ENCODE data around the gene NUBP2. TPM values are rescaled to one million over a fixed set of nuclear protein-coding genes. Genes with fewer than 3 reads are reported as not detected.

NUBP2 gene
- total RNA-seq, 1 experiment from 2014 or later = 35.9 TPM

- H4K20me1 ChIP-seq (ENCODE audit: insufficient read depth, low read depth, low read length) = no peaks in the 10 kb centered on the region
- H3K4me1 ChIP-seq (ENCODE audit: low read length) = no peaks in the 10 kb centered on the region
- H3K27ac ChIP-seq (ENCODE audit: low read length) = no peak overlapping the region
- no peaks in the 10 kb centered on the region; the same call in 1 of the 2 replicates for H3K9me3 ChIP-seq (ENCODE audit: low read length)
- no peaks in the 10 kb centered on the region for H3K36me3 ChIP-seq (ENCODE audit: insufficient read depth, low read length)
- H3K9ac ChIP-seq (ENCODE audit: low read length) = no peak overlapping the region
- H2AFZ ChIP-seq (ENCODE audit: low read length) = no peak overlapping the region
- DNase-seq = no peak
- H3K27me3 ChIP-seq (ENCODE audit: low read length) = no peaks in the 10 kb centered on the region
- no peak overlapping the region for H3K4me2 ChIP-seq (ENCODE audit: low read depth, low read length, poor library complexity, severe bottlenecking)
- no peaks in the 10 kb centered on the region for H3K79me2 ChIP-seq (ENCODE audit: low read length)
- H3K9me2 ChIP-seq (replicated peaks; ENCODE audit: insufficient read depth, low read length) = no peaks in the 10 kb centered on the region
- no peak overlapping the region for H3K4me3 ChIP-seq (ENCODE audit: low read length)
These were observed 38.4 kb upstream of the NUBP2 start for GRCh38 chr16:1744338-1744840.

- no peak overlapping the region for H2AFZ ChIP-seq (ENCODE audit: low read length)
- no peaks in the 10 kb centered on the region for H3K79me2 ChIP-seq (ENCODE audit: low read length)
- no peak overlapping the region for H3K27ac ChIP-seq (ENCODE audit: low read length)
- H3K9me2 ChIP-seq (replicated peaks; ENCODE audit: insufficient read depth, low read length) = no peaks in the 10 kb centered on the region
- no peak overlapping the region for H3K9ac ChIP-seq (ENCODE audit: low read length)
- no peak for DNase-seq
- H3K4me2 ChIP-seq (ENCODE audit: low read depth, low read length, poor library complexity, severe bottlenecking) = no peak overlapping the region
- no peaks in the 10 kb centered on the region for H4K20me1 ChIP-seq (ENCODE audit: insufficient read depth, low read depth, low read length)
- H3K27me3 ChIP-seq (ENCODE audit: low read length) = no peaks in the 10 kb centered on the region
- no peaks in the 10 kb centered on the region for H3K4me1 ChIP-seq (ENCODE audit: low read length)
- no peaks in the 10 kb centered on the region for H3K9me3 ChIP-seq (ENCODE audit: low read length)
- H3K4me3 ChIP-seq (ENCODE audit: low read length) = no peak overlapping the region
- H3K36me3 ChIP-seq (ENCODE audit: insufficient read depth, low read length) = no peaks in the 10 kb centered on the region
These were observed 37.4 kb upstream of the NUBP2 start for GRCh38 chr16:1745181-1745899.

- Histone ChIP-seq H3K36me3 (ENCODE audit: insufficient read depth, low read length) (no peaks in the 10 kb centered on the region), H3K79me2 (ENCODE audit: low read length) (no peaks in the 10 kb centered on the region), H3K9me3 (ENCODE audit: low read length) (no peaks in the 10 kb centered on the region), H3K4me3 (ENCODE audit: low read length) (no peak overlapping the region), H4K20me1 (ENCODE audit: insufficient read depth, low read depth, low read length) (no peaks in the 10 kb centered on the region), H2AFZ (ENCODE audit: low read length) (no peak overlapping the region), H3K9ac (ENCODE audit: low read length) (no peak overlapping the region), H3K27me3 (ENCODE audit: low read length) (no peaks in the 10 kb centered on the region), H3K4me1 (ENCODE audit: low read length) (no peaks in the 10 kb centered on the region), H3K9me2 (replicated peaks; ENCODE audit: insufficient read depth, low read length) (no peaks in the 10 kb centered on the region), H3K4me2 (ENCODE audit: low read depth, low read length, poor library complexity, severe bottlenecking) (no peak overlapping the region), H3K27ac (ENCODE audit: low read length) (no peak overlapping the region)
- no peak for DNase-seq
These were observed 36.7 kb upstream of the NUBP2 start for GRCh38 chr16:1745900-1746692.

GRCh38 chr16:1746693-1747195 lies 36.0 kb upstream of the NUBP2 start:
- no peaks in the 10 kb centered on the region for H3K4me1 ChIP-seq (ENCODE audit: low read length)
- no peak overlapping the region for H3K27ac ChIP-seq (ENCODE audit: low read length)
- H3K27me3 ChIP-seq (ENCODE audit: low read length) = no peaks in the 10 kb centered on the region
- H2AFZ ChIP-seq (ENCODE audit: low read length) = no peak overlapping the region
- no peak overlapping the region for H3K9ac ChIP-seq (ENCODE audit: low read length)
- H4K20me1 ChIP-seq (ENCODE audit: insufficient read depth, low read depth, low read length) = no peaks in the 10 kb centered on the region
- DNase-seq = no peak
- no peaks in the 10 kb centered on the region for H3K9me3 ChIP-seq (ENCODE audit: low read length)
- no peak overlapping the region for H3K4me3 ChIP-seq (ENCODE audit: low read length)
- no peaks in the 10 kb centered on the region for H3K36me3 ChIP-seq (ENCODE audit: insufficient read depth, low read length)
- no peaks in the 10 kb centered on the region for H3K79me2 ChIP-seq (ENCODE audit: low read length)
- no peak overlapping the region for H3K4me2 ChIP-seq (ENCODE audit: low read depth, low read length, poor library complexity, severe bottlenecking)
- H3K9me2 ChIP-seq (replicated peaks; ENCODE audit: insufficient read depth, low read length) = no peaks in the 10 kb centered on the region

GRCh38 chr16:1747934-1748333 lies 34.8 kb upstream of the NUBP2 start:
- no peaks in the 10 kb centered on the region for H3K4me1 ChIP-seq (ENCODE audit: low read length)
- no peaks in the 10 kb centered on the region for H3K36me3 ChIP-seq (ENCODE audit: insufficient read depth, low read length)
- H3K4me2 ChIP-seq (ENCODE audit: low read depth, low read length, poor library complexity, severe bottlenecking) = no peak overlapping the region
- H3K9me2 ChIP-seq (replicated peaks; ENCODE audit: insufficient read depth, low read length) = no peaks in the 10 kb centered on the region
- DNase-seq = no peak
- H3K79me2 ChIP-seq (ENCODE audit: low read length) = no peaks in the 10 kb centered on the region
- H3K9me3 ChIP-seq (ENCODE audit: low read length) = no peaks in the 10 kb centered on the region
- H3K9ac ChIP-seq (ENCODE audit: low read length) = no peak overlapping the region
- no peaks in the 10 kb centered on the region for H4K20me1 ChIP-seq (ENCODE audit: insufficient read depth, low read depth, low read length)
- no peak overlapping the region for H2AFZ ChIP-seq (ENCODE audit: low read length)
- no peak overlapping the region for H3K4me3 ChIP-seq (ENCODE audit: low read length)
- no peak overlapping the region for H3K27ac ChIP-seq (ENCODE audit: low read length)
- no peaks in the 10 kb centered on the region for H3K27me3 ChIP-seq (ENCODE audit: low read length)

GRCh38 chr16:1749152-1750117 lies 33.3 kb upstream of the NUBP2 start:
- no peak overlapping the region for H3K9ac ChIP-seq (ENCODE audit: low read length)
- no peaks in the 10 kb centered on the region for H3K4me1 ChIP-seq (ENCODE audit: low read length)
- H3K79me2 ChIP-seq (ENCODE audit: low read length) = no peaks in the 10 kb centered on the region
- H3K27me3 ChIP-seq (ENCODE audit: low read length) = no peaks in the 10 kb centered on the region
- no peak overlapping the region for H3K27ac ChIP-seq (ENCODE audit: low read length)
- H3K4me3 ChIP-seq (ENCODE audit: low read length) = no peak overlapping the region
- no peak for DNase-seq
- no peaks in the 10 kb centered on the region for H3K36me3 ChIP-seq (ENCODE audit: insufficient read depth, low read length)
- H2AFZ ChIP-seq (ENCODE audit: low read length) = no peak overlapping the region
- H4K20me1 ChIP-seq (ENCODE audit: insufficient read depth, low read depth, low read length) = no peaks in the 10 kb centered on the region
- H3K9me3 ChIP-seq (ENCODE audit: low read length) = no peaks in the 10 kb centered on the region
- no peak overlapping the region for H3K4me2 ChIP-seq (ENCODE audit: low read depth, low read length, poor library complexity, severe bottlenecking)
- no peaks in the 10 kb centered on the region for H3K9me2 ChIP-seq (replicated peaks; ENCODE audit: insufficient read depth, low read length)

- Histone ChIP-seq H4K20me1 (ENCODE audit: insufficient read depth, low read depth, low read length) (no peaks in the 10 kb centered on the region), H3K9me2 (replicated peaks; ENCODE audit: insufficient read depth, low read length) (no peaks in the 10 kb centered on the region), H3K4me2 (ENCODE audit: low read depth, low read length, poor library complexity, severe bottlenecking) (no peak overlapping the region), H3K36me3 (ENCODE audit: insufficient read depth, low read length) (0 out of 2 replicates have a peak, but pooled peaks cover 2% of the 10 kb centered on the region), H3K79me2 (ENCODE audit: low read length) (no peaks in the 10 kb centered on the region), H2AFZ (ENCODE audit: low read length) (no peak overlapping the region), H3K27ac (ENCODE audit: low read length) (no peak overlapping the region), H3K27me3 (ENCODE audit: low read length) (no peaks in the 10 kb centered on the region), H3K9ac (ENCODE audit: low read length) (no peak overlapping the region), H3K4me1 (ENCODE audit: low read length) (no peaks in the 10 kb centered on the region), H3K4me3 (ENCODE audit: low read length) (no peak overlapping the region), H3K9me3 (ENCODE audit: low read length) (no peaks in the 10 kb centered on the region)
- DNase-seq = no peak
These were observed 30.8 kb upstream of the NUBP2 start for GRCh38 chr16:1751946-1752345.
